A673 (cell line): Measurements from ENCODE around the gene TCHP. TPM values are rescaled to one million over a fixed set of nuclear protein-coding genes. Genes with fewer than 3 reads are reported as not detected.

Source experiments
- BruUV-seq: library from RNA; stranded (reverse); fragments of 400-500 nt; replicated peaks from 2 replicates; lab custom pipeline; 2021; lab: Mats Ljungman, UMichigan
- CTCF ChIA-PET: fragments of 300-600 bp; sonication (Branson Sonifier 250); formaldehyde crosslinking; loops from one replicate; lab custom pipeline; 2022; ENCODE audit warnings: antibody characterized with exemption; lab: Charles Lee
- POLR2A ChIA-PET: fragments of 300-600 bp; sonication (Branson Sonifier 250); formaldehyde crosslinking; loops from one replicate; lab custom pipeline; 2022; ENCODE audit warnings: antibody characterized with exemption; ENCODE audit not compliant: low non-redundant PET; lab: Charles Lee
- DNase-seq: peaks from one replicate; pipeline ENCODE4 v3.0.0-alpha.2; 2015; ENCODE audit warnings: low spot score
- H3K27ac ChIP-seq: fragments of 200-600 bp; sonication (generic); 2 replicates; pipeline ENCODE4 v1.5.1; 2016; ENCODE audit warnings: mixed run types, low read depth, mild to moderate bottlenecking, mixed read lengths, antibody characterized with exemption, low read length; ENCODE audit not compliant: poor library complexity, severe bottlenecking
- H3K27me3 ChIP-seq: fragments of 200-600 bp; sonication (generic); replicated peaks from 2 replicates; pipeline ENCODE4 v1.6.1; 2017; ENCODE audit warnings: mixed run types, low read depth, mild to moderate bottlenecking, mixed read lengths, antibody characterized with exemption, low read length; ENCODE audit not compliant: insufficient read depth, poor library complexity
- H3K36me3 ChIP-seq: fragments of 200-600 bp; sonication (generic); 2 replicates; pipeline ENCODE4 v1.6.1; 2016; ENCODE audit warnings: mixed run types, mild to moderate bottlenecking, mixed read lengths, antibody characterized with exemption, low read length; ENCODE audit not compliant: insufficient read depth, poor library complexity, severe bottlenecking
- H3K4me1 ChIP-seq: fragments of 200-600 bp; sonication (generic); 2 replicates; pipeline ENCODE4 v1.6.1; 2017; ENCODE audit warnings: mixed run types, mild to moderate bottlenecking, mixed read lengths, antibody characterized with exemption, low read length; ENCODE audit not compliant: insufficient read depth, poor library complexity, severe bottlenecking
- H3K4me3 ChIP-seq: fragments of 200-600 bp; sonication (generic); 2 replicates; pipeline ENCODE4 v1.5.1; 2016; ENCODE audit warnings: low read depth, mixed run types, mild to moderate bottlenecking, mixed read lengths, low read length; ENCODE audit not compliant: poor library complexity, severe bottlenecking
- H3K9me3 ChIP-seq: fragments of 200-600 bp; sonication (generic); 2 replicates; pipeline ENCODE4 v1.6.1; 2016; ENCODE audit warnings: mixed run types, low read depth, mild to moderate bottlenecking, mixed read lengths, antibody characterized with exemption, low read length; ENCODE audit not compliant: poor library complexity, severe bottlenecking
- EZH2 ChIP-seq: fragments of 200-600 bp; sonication (generic); IDR thresholded peaks from 2 replicates; pipeline ENCODE4 v1.6.1; 2017; ENCODE audit warnings: borderline replicate concordance, low read depth, mild to moderate bottlenecking, mixed read lengths, antibody characterized with exemption, low read length; ENCODE audit not compliant: poor library complexity, severe bottlenecking
- intact Hi-C: fragments of 100-400 bp; cut with micrococcal nuclease; formaldehyde crosslinking; loops from one replicate; pipeline ENCODE4 v1.10.0; 2022; ENCODE audit not compliant: unreplicated experiment
- total RNA-seq: library from RNA; stranded (reverse); gene quantifications from 2 replicates; pipeline ENCODE4 v1.2.3, GENCODE V29; 2021
- TF ChIP-seq, protein P1 (sequence below): fragments of 300-800, 200-600 bp; sonication (generic); conservative IDR thresholded peaks from 2 replicates; pipeline ENCODE4 v1.5.1; 2017; ENCODE audit warnings: low read depth, mild to moderate bottlenecking, antibody characterized with exemption, low read length, moderate library complexity, mixed read lengths

Gene TCHP
- total RNA-seq, 1 experiment from 2014 or later, result 40.4 TPM

DNA sequence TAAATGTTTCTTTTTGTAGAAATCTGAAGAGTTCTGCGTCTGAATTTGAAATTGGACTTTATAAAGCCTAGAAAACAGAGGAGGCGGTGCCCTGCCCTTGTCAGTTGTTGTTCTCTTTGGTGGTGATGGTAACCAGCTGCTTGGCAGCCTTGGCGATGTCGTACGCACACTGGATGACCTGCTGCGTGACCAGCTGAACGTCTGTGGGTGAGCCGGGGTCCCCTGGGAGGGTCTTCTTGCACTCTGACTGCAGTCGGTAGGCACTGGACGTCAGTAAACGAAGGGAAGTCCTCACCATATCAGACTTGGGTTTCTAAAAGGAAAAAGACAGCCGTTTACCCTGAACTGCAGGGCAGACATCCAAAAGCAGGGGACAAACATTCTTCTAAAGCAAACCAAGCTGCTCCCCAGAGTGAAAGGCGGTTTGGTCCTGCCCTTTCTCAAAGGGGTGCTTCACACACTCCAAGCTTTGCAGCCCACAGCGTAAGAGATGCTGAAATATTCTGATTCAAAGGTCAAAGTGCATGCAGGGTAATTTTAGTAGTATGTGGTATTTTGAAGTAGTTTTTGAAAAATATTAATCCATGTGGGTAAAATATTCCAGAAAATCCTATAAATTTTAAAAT lies 32.9 kb downstream of the TCHP start:
- no peaks in the 10 kb centered on the region for H3K27me3 ChIP-seq
- H3K4me3 ChIP-seq, result no peak overlapping the region
- intact Hi-C loops, result no loop called here
- TF ChIP-seq EZH2, result no peak
- TF ChIP-seq, protein P1, sequence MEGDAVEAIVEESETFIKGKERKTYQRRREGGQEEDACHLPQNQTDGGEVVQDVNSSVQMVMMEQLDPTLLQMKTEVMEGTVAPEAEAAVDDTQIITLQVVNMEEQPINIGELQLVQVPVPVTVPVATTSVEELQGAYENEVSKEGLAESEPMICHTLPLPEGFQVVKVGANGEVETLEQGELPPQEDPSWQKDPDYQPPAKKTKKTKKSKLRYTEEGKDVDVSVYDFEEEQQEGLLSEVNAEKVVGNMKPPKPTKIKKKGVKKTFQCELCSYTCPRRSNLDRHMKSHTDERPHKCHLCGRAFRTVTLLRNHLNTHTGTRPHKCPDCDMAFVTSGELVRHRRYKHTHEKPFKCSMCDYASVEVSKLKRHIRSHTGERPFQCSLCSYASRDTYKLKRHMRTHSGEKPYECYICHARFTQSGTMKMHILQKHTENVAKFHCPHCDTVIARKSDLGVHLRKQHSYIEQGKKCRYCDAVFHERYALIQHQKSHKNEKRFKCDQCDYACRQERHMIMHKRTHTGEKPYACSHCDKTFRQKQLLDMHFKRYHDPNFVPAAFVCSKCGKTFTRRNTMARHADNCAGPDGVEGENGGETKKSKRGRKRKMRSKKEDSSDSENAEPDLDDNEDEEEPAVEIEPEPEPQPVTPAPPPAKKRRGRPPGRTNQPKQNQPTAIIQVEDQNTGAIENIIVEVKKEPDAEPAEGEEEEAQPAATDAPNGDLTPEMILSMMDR, result no peak
- no peak for DNase-seq
- no peaks in the 10 kb centered on the region for H3K4me1 ChIP-seq
- H3K27ac ChIP-seq, result no peak overlapping the region
- POLR2A ChIA-PET, result no interaction called here
- peaks cover 27% of the 10 kb centered on the region for H3K36me3 ChIP-seq
- H3K9me3 ChIP-seq, result no peaks in the 10 kb centered on the region
- no TSS peak for BruUV-seq
- CTCF ChIA-PET, result no interaction called here

DNA sequence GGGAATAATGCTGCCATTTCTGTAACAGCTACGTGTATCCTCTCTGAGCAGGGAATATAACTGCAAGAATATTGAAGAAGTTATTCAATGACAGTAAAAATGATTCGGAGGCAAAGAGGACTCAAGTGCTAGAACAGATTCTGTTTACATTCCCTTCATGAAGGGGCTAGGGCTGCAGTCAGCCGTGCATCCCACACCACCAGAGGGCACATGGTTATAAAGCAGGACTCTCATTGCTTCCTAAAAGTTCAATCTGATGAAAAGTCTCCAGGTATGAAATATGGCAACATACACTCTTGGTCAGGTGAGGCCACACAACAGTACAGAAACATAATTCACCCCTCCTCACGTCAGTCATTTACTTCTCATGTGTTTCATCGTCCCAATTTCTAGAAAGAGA lies 34.0 kb downstream of the TCHP start:
- ChIA-PET POLR2A (no interaction called here), CTCF (interaction anchor here (0.9 kb wide), 1 partner anchor 90 kb away, joined by 6 read pairs; no protein-coding TSS in a partner anchor)
- no peak overlapping the region for H3K27ac ChIP-seq
- H3K4me3 ChIP-seq, result no peak overlapping the region
- no peaks in the 10 kb centered on the region for H3K27me3 ChIP-seq
- intact Hi-C loops, result no loop called here
- BruUV-seq, result no TSS peak
- H3K36me3 ChIP-seq, result peaks cover 33% of the 10 kb centered on the region
- H3K4me1 ChIP-seq, result no peaks in the 10 kb centered on the region
- DNase-seq, result no peak
- no peaks in the 10 kb centered on the region for H3K9me3 ChIP-seq
- TF ChIP-seq, protein P1, result peak; percentile 41; the same call in 1 of the 2 replicates
- TF ChIP-seq EZH2, result no peak

DNA sequence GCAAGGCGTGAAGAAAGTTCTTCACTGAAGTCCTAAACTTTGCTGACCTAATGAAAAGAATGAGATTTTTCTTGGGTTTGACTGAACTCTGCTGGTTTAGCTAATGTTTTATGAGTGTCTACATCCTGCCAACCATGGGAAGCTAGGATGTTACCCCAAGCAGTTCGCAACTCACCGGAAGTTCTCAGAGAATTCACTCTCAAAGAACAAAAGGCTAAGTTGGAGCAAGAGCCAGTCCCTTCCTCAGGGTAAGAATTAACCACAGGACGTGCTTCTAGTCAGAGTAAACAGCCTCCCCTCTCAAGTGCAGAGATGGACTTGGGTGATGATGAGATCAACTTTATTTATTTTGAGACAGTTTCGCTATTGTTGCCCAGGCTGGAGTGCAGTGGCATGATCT lies 37.3 kb downstream of the TCHP start:
- TF ChIP-seq, protein P1, result no peak
- no peak for TF ChIP-seq EZH2
- no TSS peak for BruUV-seq
- Histone ChIP-seq H3K27me3 (no peaks in the 10 kb centered on the region), H3K4me1 (no peaks in the 10 kb centered on the region), H3K9me3 (no peaks in the 10 kb centered on the region), H3K27ac (no peak overlapping the region), H3K36me3 (peaks cover 25% of the 10 kb centered on the region), H3K4me3 (no peak overlapping the region)
- ChIA-PET POLR2A (no interaction called here), CTCF (interaction anchor here (0.6 kb wide), 1 partner anchor 49 kb away, joined by 4 read pairs; no protein-coding TSS in a partner anchor)
- DNase-seq, result no peak
- intact Hi-C loops, result no loop called here
